ENCODE data around the gene FNBP1. TPM values are rescaled to one million over a fixed set of nuclear protein-coding genes. Genes with fewer than 3 reads are reported as not detected.

The FNBP1 gene
- total and polyA plus RNA-seq, 10 of the 15 experiments (the other 5 are each of a cell fraction or from before 2014, with no cell fraction given) = 64.5 to 353 (median 179) TPM

DNA sequence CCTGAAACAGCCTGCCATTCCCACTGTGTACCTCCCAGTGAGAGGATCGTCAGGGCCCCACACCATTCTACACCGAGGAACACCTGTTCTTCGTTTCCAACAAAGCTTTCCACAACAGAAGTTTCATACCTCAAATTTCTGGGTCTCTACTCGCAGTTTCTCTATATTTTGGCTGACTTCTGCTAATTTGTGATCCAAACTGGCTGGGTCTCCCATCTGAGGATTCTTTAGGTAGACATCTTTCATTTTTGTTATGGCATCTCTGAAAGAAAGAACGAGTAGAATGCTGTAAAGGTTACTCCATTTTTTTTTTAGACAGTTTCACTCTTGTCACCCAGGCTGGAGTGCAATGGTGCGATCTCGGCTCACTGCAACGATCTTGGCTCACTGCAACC is 140.3 kb downstream of the FNBP1 start:
- Histone ChIP-seq H3K79me2 (ENCODE audit: control insufficient read depth, insufficient read depth, low read length) (peaks cover 19% of the 10 kb centered on the region), H3K27me3 (replicated peaks in 1 of 2; ENCODE audit: control insufficient read depth in 2 of 2, insufficient read depth in 2 of 2, low read length in 1 of 2) (no peaks in the 10 kb centered on the region), H4K20me1 (ENCODE audit: control insufficient read depth, insufficient read depth) (no peaks in the 10 kb centered on the region), H3K9me3 (replicated peaks; ENCODE audit: control insufficient read depth, insufficient read depth, low read length) (no peaks in the 10 kb centered on the region; the same call in 2 of the 3 replicates), H3K4me1 (ENCODE audit: control insufficient read depth, insufficient read depth, low read length) (peaks cover 48% of the 10 kb centered on the region), H3K9ac (ENCODE audit: control insufficient read depth, insufficient read depth, low read length) (no peak overlapping the region), H2AFZ (ENCODE audit: control insufficient read depth, low read depth, low read length) (no peak overlapping the region), H3K36me3 (ENCODE audit: control insufficient read depth in 2 of 2, insufficient read depth in 2 of 2, low read length in 1 of 2) (peaks cover 25 to 68% of the 10 kb centered on the region in 2 experiments), H3K4me2 (ENCODE audit: control insufficient read depth, insufficient read depth) (peak overlapping the region; percentile 25; the same call in 1 of the 2 replicates), H3K27ac (ENCODE audit: control insufficient read depth, insufficient read depth) (no peak overlapping the region), H3K4me3 (no peak overlapping the region)
- in situ Hi-C loops (cut with MboI) = no loop called here
- CTCF ChIA-PET = interaction anchor here (1.3 to 2.8 kb wide), 2 partner anchors 9 to 17 kb away, joined by 3 to 8 read pairs; no protein-coding TSS in a partner anchor
- intact Hi-C loops (cut with micrococcal nuclease; ENCODE audit: unreplicated experiment) = no loop called here
- no TSS peak for BruUV-seq (replicated peaks)
- POLR2A ChIA-PET = interaction anchor here (0.6 kb wide), 1 partner anchor 9 kb away, joined by 4 read pairs; no protein-coding TSS in a partner anchor
- ATAC-seq (no peak), DNase-seq (ENCODE audit: low read depth, low spot score) (no peak), FAIRE-seq (no peak)
- SMC1A ChIA-PET (ENCODE audit: uncharacterized antibody, unreplicated experiment) = interaction anchor here (0.9 to 1.9 kb wide), 4 partner anchors 15 to 37 kb away, joined by 3 to 5 read pairs (median 4); no protein-coding TSS in a partner anchor
- RAD21 ChIA-PET (ENCODE audit: unreplicated experiment) = interaction anchor here (0.7 kb wide), 1 partner anchor 10 kb away, joined by 3 read pairs; no protein-coding TSS in a partner anchor
- TF ChIP-seq POLR2A (IDR thresholded peaks at IDR 0.05; ENCODE audit: low read depth, low read length) = no peak
- TF ChIP-seq POLR2AphosphoS5 (IDR thresholded peaks at IDR 0.05; ENCODE audit: low read length) = peak; percentile 52; the same call in 1 of the 2 replicates
- no peak for TF ChIP-seq ZNF24 (IDR thresholded peaks at IDR 0.05)
- TF ChIP-seq BMI1 (IDR thresholded peaks at IDR 0.05; ENCODE audit: borderline replicate concordance) = no peak
- 89% methylated on average over 8 of the region's 8 CpGs for WGBS (ENCODE audit: insufficient coverage, insufficient replicate concordance, low lambda C conversion rate, missing lambda C conversion rate)

DNA sequence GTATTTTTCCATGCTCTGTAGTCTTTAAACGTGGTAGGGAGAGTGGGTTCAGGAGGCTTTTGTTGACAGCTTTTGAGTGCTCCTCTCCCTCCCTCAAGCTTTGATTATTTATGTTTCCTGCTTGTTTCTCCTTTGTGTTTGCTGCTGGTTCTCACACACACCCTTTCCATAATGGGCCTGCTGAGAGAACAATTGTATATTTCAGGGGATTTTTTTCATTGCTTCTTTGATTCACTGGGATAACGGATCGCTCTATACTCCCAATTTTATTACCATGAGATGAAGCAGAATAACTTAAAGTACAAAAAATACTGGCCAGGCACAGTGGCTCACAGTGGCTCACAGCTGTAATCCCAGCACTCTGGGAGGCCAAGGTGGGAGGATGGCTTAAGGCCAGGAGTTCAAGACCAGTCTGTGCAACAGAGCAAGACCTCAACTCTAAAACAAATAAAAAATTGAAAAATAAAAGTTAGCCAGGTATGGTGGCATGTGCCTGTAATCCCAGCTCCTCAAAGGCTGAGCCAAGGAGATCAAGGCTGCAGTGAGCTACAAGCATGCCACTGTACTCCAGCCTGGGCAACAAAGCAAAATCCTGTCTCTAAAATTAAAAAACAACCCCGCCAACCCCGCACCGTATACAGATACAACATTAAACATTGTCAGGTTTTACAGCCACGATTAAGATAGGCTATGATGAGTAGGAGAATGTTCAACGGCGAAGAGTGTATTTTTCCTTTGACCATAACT is 140.8 kb downstream of the FNBP1 start:
- Histone ChIP-seq H3K79me2 (ENCODE audit: control insufficient read depth, insufficient read depth, low read length) (peaks cover 21% of the 10 kb centered on the region), H3K9ac (ENCODE audit: control insufficient read depth, insufficient read depth, low read length) (no peak overlapping the region), H3K9me3 (replicated peaks; ENCODE audit: control insufficient read depth, insufficient read depth, low read length) (no peaks in the 10 kb centered on the region; the same call in 2 of the 3 replicates), H3K27ac (ENCODE audit: control insufficient read depth, insufficient read depth) (peak overlapping the region; percentile 1), H3K27me3 (replicated peaks in 1 of 2; ENCODE audit: control insufficient read depth in 2 of 2, insufficient read depth in 2 of 2, low read length in 1 of 2) (no peaks in the 10 kb centered on the region), H3K4me1 (ENCODE audit: control insufficient read depth, insufficient read depth, low read length) (peaks cover 51% of the 10 kb centered on the region), H3K36me3 (ENCODE audit: control insufficient read depth in 2 of 2, insufficient read depth in 2 of 2, low read length in 1 of 2) (peaks cover 23 to 67% of the 10 kb centered on the region in 2 experiments), H3K4me2 (ENCODE audit: control insufficient read depth, insufficient read depth) (peak overlapping the region; percentile 32; the same call in 1 of the 2 replicates), H2AFZ (ENCODE audit: control insufficient read depth, low read depth, low read length) (no peak overlapping the region), H4K20me1 (ENCODE audit: control insufficient read depth, insufficient read depth) (no peaks in the 10 kb centered on the region), H3K4me3 (no peak overlapping the region)
- in situ Hi-C loops (cut with MboI) = no loop called here
- intact Hi-C loops (cut with micrococcal nuclease; ENCODE audit: unreplicated experiment) = no loop called here
- WGBS (ENCODE audit: insufficient coverage, insufficient replicate concordance, low lambda C conversion rate, missing lambda C conversion rate) = 92% methylated on average over 9 of the region's 9 CpGs
- DNase-seq (ENCODE audit: low read depth, low spot score) (no peak), FAIRE-seq (no peak), ATAC-seq (no peak)
- ChIA-PET CTCF (interaction anchor here (1.3 to 2.8 kb wide), 3 partner anchors 10 to 17 kb away, joined by 3 to 8 read pairs (median 3); no protein-coding TSS in a partner anchor), POLR2A (interaction anchor here (1.0 to 1.6 kb wide), 2 partner anchors 15 to 95 kb away, joined by 3 to 5 read pairs; no protein-coding TSS in a partner anchor), SMC1A (ENCODE audit: uncharacterized antibody, unreplicated experiment) (interaction anchor here (0.7 to 1.9 kb wide), 10 partner anchors 10 to 58 kb away, joined by 3 to 5 read pairs (median 4); no protein-coding TSS in a partner anchor), RAD21 (ENCODE audit: unreplicated experiment) (interaction anchor here (1.0 to 1.9 kb wide), 5 partner anchors 10 to 127 kb away, joined by 3 to 8 read pairs (median 4); no protein-coding TSS in a partner anchor)
- TF ChIP-seq POU2F2 (IDR thresholded peaks at IDR 0.05; ENCODE audit: borderline replicate concordance, low read depth, low read length) (0 out of 3 replicates have a peak, but pooled peaks have one; percentile 5), RAD21 (IDR thresholded peaks at IDR 0.05; ENCODE audit: insufficient read depth, low read depth, low read length) (no peak)
- BruUV-seq (replicated peaks) = TSS peak; percentile 6
